Mammary epithelial cell (primary cell): Measurements from ENCODE around the gene KCNMA1.

Source experiments
- EZH2 ChIP-seq: IDR thresholded peaks from 2 replicates; pipeline ENCODE4 v1.6.1; 2012; ENCODE audit warnings: low read length, inconsistent platforms, borderline replicate concordance
- TF ChIP-seq, protein P1 (sequence below), 2 donors: IDR thresholded peaks in 1 of 2; conservative IDR thresholded peaks in 1 of 2; 2 replicates each; pipeline ENCODE4 v1.5.1; 2011 to 2012; ENCODE audit warnings: inconsistent platforms in 2 of 2, low read length in 2 of 2, mild to moderate bottlenecking in 2 of 2, control low read depth in 1 of 2, low read depth in 1 of 2; ENCODE audit not compliant: insufficient read depth in 1 of 2; ENCODE audit errors: extremely low read depth in 1 of 2

DNA sequence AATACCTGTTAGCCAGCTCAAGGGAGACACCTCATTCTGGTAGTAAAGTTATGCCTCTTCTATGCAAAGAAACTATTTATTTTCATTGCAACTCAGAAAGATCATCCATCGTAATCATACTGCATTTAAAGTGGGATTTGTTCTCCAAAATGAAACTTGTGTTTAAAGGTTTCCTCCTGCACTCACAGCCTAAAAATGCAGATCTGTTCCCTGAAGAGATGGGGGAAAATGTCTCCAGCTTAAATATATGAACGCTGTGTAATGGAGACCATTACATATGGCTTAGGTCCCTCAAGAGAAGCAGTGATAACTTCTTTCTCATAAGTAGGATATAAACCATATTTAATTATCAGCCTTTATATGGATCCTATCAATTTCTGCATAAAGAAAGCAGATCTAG lies 665.1 kb downstream of the KCNMA1 start:
- TF ChIP-seq, protein P1, sequence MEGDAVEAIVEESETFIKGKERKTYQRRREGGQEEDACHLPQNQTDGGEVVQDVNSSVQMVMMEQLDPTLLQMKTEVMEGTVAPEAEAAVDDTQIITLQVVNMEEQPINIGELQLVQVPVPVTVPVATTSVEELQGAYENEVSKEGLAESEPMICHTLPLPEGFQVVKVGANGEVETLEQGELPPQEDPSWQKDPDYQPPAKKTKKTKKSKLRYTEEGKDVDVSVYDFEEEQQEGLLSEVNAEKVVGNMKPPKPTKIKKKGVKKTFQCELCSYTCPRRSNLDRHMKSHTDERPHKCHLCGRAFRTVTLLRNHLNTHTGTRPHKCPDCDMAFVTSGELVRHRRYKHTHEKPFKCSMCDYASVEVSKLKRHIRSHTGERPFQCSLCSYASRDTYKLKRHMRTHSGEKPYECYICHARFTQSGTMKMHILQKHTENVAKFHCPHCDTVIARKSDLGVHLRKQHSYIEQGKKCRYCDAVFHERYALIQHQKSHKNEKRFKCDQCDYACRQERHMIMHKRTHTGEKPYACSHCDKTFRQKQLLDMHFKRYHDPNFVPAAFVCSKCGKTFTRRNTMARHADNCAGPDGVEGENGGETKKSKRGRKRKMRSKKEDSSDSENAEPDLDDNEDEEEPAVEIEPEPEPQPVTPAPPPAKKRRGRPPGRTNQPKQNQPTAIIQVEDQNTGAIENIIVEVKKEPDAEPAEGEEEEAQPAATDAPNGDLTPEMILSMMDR (conservative IDR thresholded peaks at IDR 0.05 in 1 of 2, IDR thresholded peaks at IDR 0.05 in 1 of 2; ENCODE audit: extremely low read depth in 1 of 2, insufficient read depth in 1 of 2, low read depth in 1 of 2, low read length in 2 of 2) = no peak
- no peak for TF ChIP-seq EZH2
